RWPE2 (cell line): ENCODE data around the gene GAN.
A peak's percentile ranks its signal among the peaks of the same experiment; 100 is the strongest.

Experiments
- ATAC-seq: fragments of 200-7000 bp; cut with Tn5 transposase; 3 replicates; pipeline ENCODE4 v1.9.1; 2021; ENCODE audit warnings: low read depth
- DNase-seq: peaks from one replicate; pipeline ENCODE4 v3.0.0-alpha.2; 2020; ENCODE audit warnings: low spot score
- H3K27ac ChIP-seq: fragments of 450-650 bp; 2 replicates; pipeline ENCODE4 v1.5.1; 2017; ENCODE audit warnings: mild to moderate bottlenecking; ENCODE audit not compliant: poor library complexity, severe bottlenecking
- H3K27me3 ChIP-seq: fragments of 250-450 bp; sonication (Bioruptor Pico); 2 replicates; pipeline ENCODE4 v1.5.1; 2021; ENCODE audit warnings: mild to moderate bottlenecking, moderate library complexity; ENCODE audit not compliant: insufficient read depth, poor library complexity, severe bottlenecking
- H3K36me3 ChIP-seq: fragments of 250-450 bp; sonication (Bioruptor Pico); 2 replicates; pipeline ENCODE4 v1.5.1; 2020; ENCODE audit warnings: low read depth, mild to moderate bottlenecking, moderate library complexity
- H3K4me1 ChIP-seq: fragments of 250-450 bp; sonication (Bioruptor Pico); 2 replicates; pipeline ENCODE4 v1.5.1; 2021; ENCODE audit warnings: mild to moderate bottlenecking, moderate library complexity; ENCODE audit not compliant: insufficient read depth, poor library complexity, severe bottlenecking
- H3K4me3 ChIP-seq: fragments of 250-450 bp; sonication (Bioruptor Pico); 2 replicates; pipeline ENCODE4 v1.5.1; 2021; ENCODE audit warnings: mild to moderate bottlenecking, moderate library complexity; ENCODE audit not compliant: severe bottlenecking
- H3K9me3 ChIP-seq: fragments of 250-450 bp; sonication (Bioruptor Pico); 2 replicates; pipeline ENCODE4 v1.5.1; 2021; ENCODE audit warnings: mild to moderate bottlenecking, moderate library complexity; ENCODE audit not compliant: severe bottlenecking
- CTCF ChIP-seq: fragments of 450-650 bp; IDR thresholded peaks from one replicate; pipeline ENCODE4 v1.5.1; 2017; ENCODE audit warnings: mild to moderate bottlenecking, moderate library complexity; ENCODE audit not compliant: poor library complexity, severe bottlenecking

The GAN gene

GRCh38 chr16:81392011-81392410 is 77.2 kb downstream of the GAN start:
- TF ChIP-seq CTCF, result no peak
- H3K27me3 ChIP-seq, result no peaks in the 10 kb centered on the region
- no peak for ATAC-seq
- H3K27ac ChIP-seq, result no peak overlapping the region
- no peak for DNase-seq
- H3K4me1 ChIP-seq, result no peaks in the 10 kb centered on the region
- no peaks in the 10 kb centered on the region for H3K9me3 ChIP-seq
- H3K36me3 ChIP-seq, result peaks cover 10% of the 10 kb centered on the region
- no peak overlapping the region for H3K4me3 ChIP-seq

GRCh38 chr16:81394416-81394815 is 79.7 kb downstream of the GAN start:
- Histone ChIP-seq H3K9me3 (no peaks in the 10 kb centered on the region), H3K27me3 (no peaks in the 10 kb centered on the region), H3K4me1 (no peaks in the 10 kb centered on the region), H3K36me3 (peaks cover 6% of the 10 kb centered on the region), H3K4me3 (no peak overlapping the region), H3K27ac (no peak overlapping the region)
- DNase-seq (no peak), ATAC-seq (no peak)
- TF ChIP-seq CTCF, result no peak

GRCh38 chr16:81394966-81395655 is 80.3 kb downstream of the GAN start:
- ATAC-seq (no peak; the same call in 2 of the 3 replicates), DNase-seq (no peak)
- no peak for TF ChIP-seq CTCF
- Histone ChIP-seq H3K4me3 (no peak overlapping the region), H3K27ac (no peak overlapping the region), H3K27me3 (no peaks in the 10 kb centered on the region), H3K4me1 (no peaks in the 10 kb centered on the region), H3K36me3 (peaks cover 5% of the 10 kb centered on the region), H3K9me3 (peaks cover 2% of the 10 kb centered on the region)

- no peak for TF ChIP-seq CTCF
- no peak overlapping the region for H3K4me3 ChIP-seq
- peaks cover 4% of the 10 kb centered on the region for H3K9me3 ChIP-seq
- H3K27ac ChIP-seq, result no peak overlapping the region
- no peak for ATAC-seq
- H3K4me1 ChIP-seq, result peaks cover 11% of the 10 kb centered on the region
- no peaks in the 10 kb centered on the region for H3K27me3 ChIP-seq
- DNase-seq, result peak; percentile 54
- no peaks in the 10 kb centered on the region for H3K36me3 ChIP-seq
Measured at GRCh38 chr16:81397058-81397878, 82.5 kb downstream of the GAN start.
